IMR-90 (cell line): ENCODE data around the gene KIAA1614. TPM values are rescaled to one million over a fixed set of nuclear protein-coding genes. Genes with fewer than 3 reads are reported as not detected.

Experiments used
- ATAC-seq: fragments of 200-7000 bp; cut with Tn5 transposase; 2 replicates; pipeline ENCODE4 v1.9.1; 2020; ENCODE audit warnings: low read depth, mild to moderate bottlenecking, moderate library complexity
- BruUV-seq: library from RNA; stranded (reverse); fragments of 400-500 nt; replicated peaks from 2 replicates; lab custom pipeline; 2021; lab: Mats Ljungman, UMichigan
- CTCF ChIA-PET: fragments of 300-600 bp; formaldehyde crosslinking; extraction: SDS; loops from one replicate; lab custom pipeline; 2021; ENCODE audit warnings: antibody characterized with exemption; lab: Yijun Ruan, JAX
- POLR2A ChIA-PET: fragments of 300-600 bp; sonication (Branson Sonifier 250); formaldehyde crosslinking; loops from one replicate; lab custom pipeline; 2022; ENCODE audit warnings: antibody characterized with exemption; ENCODE audit not compliant: unreplicated experiment; lab: Charles Lee
- DNase-seq: peaks from one replicate; pipeline ENCODE4 v3.0.0; 2013
- H2AFZ ChIP-seq: replicated peaks from 2 replicates; pipeline ENCODE3; 2013; ENCODE audit warnings: low read length, mild to moderate bottlenecking; ENCODE audit not compliant: poor library complexity
- H2AK5ac ChIP-seq: 2 replicates; pipeline ENCODE4 v1.6.1; 2013; ENCODE audit warnings: low read depth, low read length, inconsistent platforms
- H2AK9ac ChIP-seq: replicated peaks from 2 replicates; pipeline ENCODE3; 2013; ENCODE audit warnings: mild to moderate bottlenecking, low read depth, low read length, moderate library complexity; ENCODE audit not compliant: poor library complexity
- H2BK120ac ChIP-seq: 2 replicates; pipeline ENCODE4 v1.6.1; 2013; ENCODE audit warnings: low read depth, low read length, inconsistent platforms
- H2BK15ac ChIP-seq: 3 replicates; pipeline ENCODE4 v1.6.1; 2013; ENCODE audit warnings: low read depth, low read length, inconsistent platforms
- H2BK20ac ChIP-seq: 2 replicates; pipeline ENCODE4 v1.6.1; 2013; ENCODE audit warnings: low read depth, mild to moderate bottlenecking, inconsistent platforms, low read length, moderate library complexity
- H2BK5ac ChIP-seq: 2 replicates; pipeline ENCODE4 v1.6.1; 2013; ENCODE audit warnings: mild to moderate bottlenecking, low read depth, low read length, inconsistent platforms; ENCODE audit not compliant: poor library complexity, severe bottlenecking
- H3K14ac ChIP-seq: replicated peaks from 2 replicates; pipeline ENCODE4 v1.6.1; 2013; ENCODE audit warnings: low read depth, low read length, inconsistent platforms
- H3K18ac ChIP-seq: 2 replicates; pipeline ENCODE4 v1.6.1; 2013; ENCODE audit warnings: low read depth, low read length, control low read depth
- H3K23ac ChIP-seq: 2 replicates; pipeline ENCODE4 v1.6.1; 2013; ENCODE audit warnings: low read depth, low read length, inconsistent platforms
- H3K27ac ChIP-seq: 2 replicates; pipeline ENCODE4 v1.5.1; 2013; ENCODE audit warnings: mild to moderate bottlenecking, control low read depth, low read length; ENCODE audit not compliant: insufficient read depth
- H3K27me3 ChIP-seq: 2 replicates; pipeline ENCODE4 v1.6.1; 2013; ENCODE audit warnings: low read length; ENCODE audit not compliant: control insufficient read depth, insufficient read depth
- H3K36me3 ChIP-seq: 2 replicates; pipeline ENCODE4 v1.6.1; 2013; ENCODE audit warnings: low read length, mixed read lengths; ENCODE audit not compliant: control insufficient read depth, insufficient read depth
- H3K4ac ChIP-seq: 2 replicates; pipeline ENCODE4 v1.6.1; 2013; ENCODE audit warnings: low read depth, low read length, inconsistent platforms
- H3K4me1 ChIP-seq: 2 replicates; pipeline ENCODE4 v1.6.1; 2013; ENCODE audit warnings: low read length, mixed read lengths; ENCODE audit not compliant: control insufficient read depth, insufficient read depth
- H3K4me2 ChIP-seq: 2 replicates; pipeline ENCODE4 v1.6.1; 2013; ENCODE audit warnings: low read depth, mild to moderate bottlenecking, control low read depth, low read length, moderate library complexity
- H3K4me3 ChIP-seq: 2 replicates; pipeline ENCODE4 v1.5.1; 2013; ENCODE audit warnings: low read depth, mild to moderate bottlenecking, control low read depth, low read length, moderate library complexity; ENCODE audit not compliant: insufficient read depth
- H3K56ac ChIP-seq: 2 replicates; pipeline ENCODE4 v1.6.1; 2013; ENCODE audit warnings: low read length, inconsistent platforms; ENCODE audit not compliant: insufficient read depth; ENCODE audit errors: extremely low read depth
- H3K79me1 ChIP-seq, 2 experiments: 2 replicates each; pipeline ENCODE4 v1.6.1; 2013; ENCODE audit warnings: low read length in 2 of 2, inconsistent platforms in 1 of 2, low read depth in 1 of 2
- H3K9ac ChIP-seq: 2 replicates; pipeline ENCODE4 v1.6.1; 2013; ENCODE audit warnings: low read depth, low read length, control low read depth
- H3K9me1 ChIP-seq: 2 replicates; pipeline ENCODE4 v1.6.1; 2013; ENCODE audit warnings: low read length, inconsistent platforms; ENCODE audit not compliant: insufficient read depth
- H3K9me3 ChIP-seq: 2 replicates; pipeline ENCODE4 v1.6.1; 2013; ENCODE audit warnings: low read length; ENCODE audit not compliant: control insufficient read depth, insufficient read depth
- H4K20me1 ChIP-seq: 2 replicates; pipeline ENCODE4 v1.6.1; 2013; ENCODE audit warnings: low read length, inconsistent platforms; ENCODE audit not compliant: insufficient read depth
- H4K5ac ChIP-seq: 2 replicates; pipeline ENCODE4 v1.6.1; 2013; ENCODE audit warnings: mild to moderate bottlenecking, low read depth, low read length, control low read depth
- H4K8ac ChIP-seq, 2 experiments: 2 replicates each; pipeline ENCODE4 v1.6.1; 2013; ENCODE audit warnings: low read depth in 2 of 2, low read length in 2 of 2, control low read depth in 1 of 2, inconsistent platforms in 1 of 2
- H4K91ac ChIP-seq: 2 replicates; pipeline ENCODE4 v1.6.1; 2013; ENCODE audit warnings: low read depth, low read length, inconsistent platforms; ENCODE audit not compliant: insufficient read depth
- CHD1 ChIP-seq: IDR thresholded peaks from 2 replicates; pipeline ENCODE4 v1.6.1; 2012; ENCODE audit warnings: low read depth, low read length, improper control_type of control experiment
- NFE2L2 ChIP-seq: fragments of 150-350 bp; IDR thresholded peaks from 2 replicates; pipeline ENCODE4 v1.6.1; 2016; ENCODE audit warnings: low read depth, mild to moderate bottlenecking, low read length
- WGBS, 2 experiments: methylation state at CpG; one replicate each; pipeline versions ENCODE4 v1.1.5 to v1.1.7; 2013; ENCODE audit warnings: missing lambda C conversion rate in 2 of 2; ENCODE audit not compliant: insufficient read length in 1 of 2; ENCODE audit errors: extremely low coverage in 2 of 2; 5-methylcytosine and 5-hydroxymethylcytosine counted together
- dilution Hi-C: fragments of 300-500 bp; cut with HindIII; formaldehyde crosslinking; loops from one replicate; pipeline ENCODE4 v1.14.3; 2018; ENCODE audit warnings: low sequenced_read_pairs; ENCODE audit not compliant: unreplicated experiment
- in situ Hi-C: fragments of 300-500 bp; cut with MboI; formaldehyde crosslinking; loops from 3 replicates; pipeline ENCODE4 v1.14.3; 2019; ENCODE audit warnings: low sequenced_read_pairs, inconsistent platforms, mixed read lengths
- intact Hi-C: fragments of 100-400 bp; cut with micrococcal nuclease; formaldehyde crosslinking; loops from 2 replicates; pipeline ENCODE4 v1.10.0; 2022
- polyA plus RNA-seq, 3 experiments: library from polyadenylated mRNA; depleted of rRNA; stranded (reverse); fragments of >200 nt; gene quantifications; 2 replicates each; pipeline ENCODE4 v1.2.3, GENCODE V29; 2012; ENCODE audit warnings: low replicate concordance in 1 of 3
- total RNA-seq: library from RNA; depleted of rRNA; stranded (reverse); fragments of >200 nt; gene quantifications from 2 replicates; pipeline ENCODE4 v1.2.3, GENCODE V29; 2012

KIAA1614 gene
- total and polyA plus RNA-seq, 2 of the 4 experiments (the other 2 are of a cell fraction) = 1.8 to 3.5 TPM

DNA sequence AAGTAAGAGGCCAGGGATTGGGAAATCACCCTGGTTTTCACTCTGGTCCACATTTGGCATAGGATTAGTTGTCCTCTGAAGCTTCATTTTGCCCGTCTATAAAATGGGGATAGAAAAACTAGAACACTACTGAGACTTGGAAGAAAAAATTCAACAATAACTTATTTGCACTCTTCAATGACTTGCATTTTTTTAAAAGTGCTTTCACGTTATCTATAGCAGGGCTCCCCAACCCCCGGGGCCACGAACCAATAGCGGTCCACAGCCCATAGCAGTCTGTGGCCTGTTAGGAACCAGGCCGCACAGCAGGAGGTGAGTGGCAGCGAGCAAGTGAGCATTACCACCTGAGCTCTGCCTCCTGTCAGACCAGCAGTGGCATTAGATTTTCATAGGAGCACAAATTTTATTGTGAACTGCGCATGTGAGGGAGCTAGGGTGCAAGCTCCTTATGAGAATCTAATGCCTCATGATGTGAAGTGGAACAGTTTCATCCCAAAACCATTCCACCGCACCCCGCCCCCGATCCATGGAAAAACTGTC is 2.8 kb downstream of the KIAA1614 start:
- Histone ChIP-seq H3K4ac (no peak overlapping the region), H3K27ac (no peak overlapping the region), H2BK120ac (no peak overlapping the region), H3K4me3 (no peak overlapping the region), H3K14ac (no peak overlapping the region), H2AK5ac (no peak overlapping the region; the same call in 1 of the 2 replicates), H3K56ac (no peak overlapping the region), H3K9ac (no peak overlapping the region), H2AFZ (no peak overlapping the region), H2BK15ac (no peak overlapping the region), H4K91ac (no peak overlapping the region), H2BK5ac (no peak overlapping the region), H2AK9ac (no peak overlapping the region), H3K27me3 (no peaks in the 10 kb centered on the region), H4K5ac (no peak overlapping the region), H3K36me3 (peaks cover 26% of the 10 kb centered on the region; the same call in 1 of the 2 replicates), H3K9me3 (no peaks in the 10 kb centered on the region), H3K18ac (no peak overlapping the region), H2BK20ac (no peak overlapping the region), H3K9me1 (0 out of 2 replicates have a peak, but pooled peaks cover 5% of the 10 kb centered on the region), H3K79me1 (peaks cover 3 to 31% of the 10 kb centered on the region in 2 experiments; a peak in 3 of 4 replicates), H4K8ac (no peak overlapping the region), H3K4me1 (peaks cover 5% of the 10 kb centered on the region), H3K4me2 (no peak overlapping the region), H4K20me1 (no peaks in the 10 kb centered on the region), H3K23ac (no peak overlapping the region)
- ATAC-seq (no peak), DNase-seq (no peak)
- intact Hi-C loops (no loop called here), in situ Hi-C loops (no loop called here), dilution Hi-C loops (no loop called here)
- ChIA-PET CTCF (no interaction called here), POLR2A (no interaction called here)
- BruUV-seq = no TSS peak
- WGBS, 2 experiments = 80% methylated on average over 1 of the region's 11 CpGs; no CpG with 5 or more reads in 1 of the 2 experiments
- TF ChIP-seq CHD1 (no peak), NFE2L2 (peak; percentile 67; the same call in 1 of the 2 replicates)
